NCI-H345 (cell line): ENCODE measurements around the gene KLK6.

ENCODE experiments used
- DNase-seq: peaks from one replicate; lab custom pipeline; 2025; lab: John Stamatoyannopoulos, UW

The KLK6 gene

DNA sequence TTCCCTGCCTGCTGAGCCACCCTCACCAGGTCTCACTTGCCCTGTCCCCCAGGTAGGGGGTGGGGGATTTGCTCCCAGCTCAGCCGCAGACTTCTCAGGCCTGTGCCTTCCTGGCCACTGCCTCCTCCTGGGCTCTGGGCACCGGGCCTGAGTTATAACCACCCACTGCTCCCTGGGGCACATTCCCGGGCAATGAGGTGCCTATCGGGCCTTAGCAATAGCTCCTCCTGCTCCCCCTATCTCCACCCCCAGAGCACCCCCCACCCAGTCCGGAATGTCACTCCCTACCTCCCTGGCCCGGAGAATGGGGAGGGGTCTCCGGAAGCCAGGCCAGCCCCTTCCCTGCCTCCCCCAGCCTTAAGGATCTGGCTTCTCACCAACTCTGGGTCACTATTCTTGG is 16.5 kb downstream of the KLK6 start, which contains the start of gene KLK5:
TSS of gene KLK5 (minus strand) at position 129 of the 400 bp plus-strand sequence. CDS start 381 bp downstream, outside the sequence.
- no peak for DNase-seq

GRCh38 chr19:50949861-50950260 is 19.5 kb downstream of the KLK6 start:
- DNase-seq, result no peak

GRCh38 chr19:50947123-50947522 is 22.3 kb downstream of the KLK6 start:
- no peak for DNase-seq

DNA sequence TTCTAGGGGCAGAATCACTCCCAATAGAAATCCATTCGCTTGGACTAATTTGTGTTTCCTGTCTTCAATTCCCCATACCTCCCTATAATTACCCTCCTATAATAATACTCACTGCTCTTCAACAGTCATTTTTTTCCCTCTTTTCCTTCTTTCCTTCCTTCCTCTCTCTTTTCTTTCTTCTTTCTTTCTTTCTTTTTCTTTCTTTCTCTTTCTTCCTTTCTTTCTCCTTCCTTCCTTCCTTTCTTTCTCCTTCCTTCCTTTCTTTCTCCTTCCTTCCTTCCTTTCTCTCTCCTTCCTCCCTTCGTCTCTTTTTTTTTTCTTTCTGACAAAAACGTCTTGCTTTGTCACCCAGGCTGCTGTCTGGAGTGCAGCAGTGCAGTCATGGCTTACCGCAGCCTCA is 24.6 kb downstream of the KLK6 start:
- DNase-seq, result no peak

- DNase-seq, result no peak
Observed at GRCh38 chr19:50943074-50943828, 26.1 kb downstream of the KLK6 start.

GRCh38 chr19:50939596-50939995 is 29.8 kb downstream of the KLK6 start:
- no peak for DNase-seq

- no peak for DNase-seq
Observed at GRCh38 chr19:50933640-50934039, 35.8 kb downstream of the KLK6 start.

- no peak for DNase-seq
Observed at GRCh38 chr19:50932690-50933083, 36.7 kb downstream of the KLK6 start.

- no peak for DNase-seq
Observed at GRCh38 chr19:50932018-50932689, 37.2 kb downstream of the KLK6 start.

- no peak for DNase-seq
Observed at GRCh38 chr19:50931023-50931422, 38.4 kb downstream of the KLK6 start.

DNA sequence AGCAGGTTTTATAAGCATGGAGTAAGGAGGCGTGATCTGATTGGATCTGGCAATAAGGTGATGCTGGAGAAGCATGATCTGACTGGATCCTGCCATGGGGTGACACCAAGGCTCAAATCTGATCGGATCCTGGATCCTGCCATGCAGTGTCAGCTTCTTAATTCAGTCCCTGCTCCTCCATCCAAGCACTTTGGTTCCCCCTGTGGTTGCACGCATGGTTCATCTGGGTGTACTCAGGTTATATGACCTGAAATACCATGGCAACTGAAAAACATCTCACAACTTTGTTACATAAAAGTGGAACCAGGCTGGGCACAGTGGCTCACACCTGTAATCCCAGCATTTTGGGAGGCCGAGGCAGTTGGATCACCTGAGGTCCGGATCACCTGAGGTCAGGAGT is 40.6 kb downstream of the KLK6 start:
- no peak for DNase-seq

- DNase-seq, result no peak
Observed at GRCh38 chr19:50926144-50926543, 43.2 kb downstream of the KLK6 start.

- no peak for DNase-seq
Observed at GRCh38 chr19:50925734-50926133, 43.7 kb downstream of the KLK6 start.

- no peak for DNase-seq
Observed at GRCh38 chr19:50924586-50924985, 44.8 kb downstream of the KLK6 start.

DNA sequence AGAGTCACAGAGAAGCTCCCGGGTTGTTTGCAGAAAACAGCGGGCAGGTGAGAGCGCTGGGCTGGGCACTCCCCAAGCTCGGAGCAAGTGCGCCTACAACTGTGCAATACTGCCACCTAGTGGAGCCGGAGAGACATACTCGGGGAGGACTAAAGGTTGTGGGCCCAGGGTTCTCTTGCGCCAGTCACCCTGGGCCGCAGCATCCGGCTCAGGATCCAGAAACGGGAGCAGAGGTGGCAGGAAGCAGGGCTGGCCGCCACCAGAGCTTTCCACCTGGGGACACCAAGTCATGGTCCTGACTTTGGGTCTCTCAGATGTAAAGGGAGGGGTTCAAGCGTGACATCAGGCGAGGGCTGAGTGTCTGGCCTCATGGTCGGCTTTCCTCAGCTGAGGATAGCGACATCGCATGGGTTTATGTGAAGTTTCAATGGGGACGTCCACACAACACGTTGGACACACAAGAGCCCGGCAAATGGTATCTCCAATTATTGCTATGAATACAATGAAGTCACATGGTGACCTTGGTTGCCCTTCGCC is 47.0 kb downstream of the KLK6 start:
- peak; percentile 85 for DNase-seq

DNA sequence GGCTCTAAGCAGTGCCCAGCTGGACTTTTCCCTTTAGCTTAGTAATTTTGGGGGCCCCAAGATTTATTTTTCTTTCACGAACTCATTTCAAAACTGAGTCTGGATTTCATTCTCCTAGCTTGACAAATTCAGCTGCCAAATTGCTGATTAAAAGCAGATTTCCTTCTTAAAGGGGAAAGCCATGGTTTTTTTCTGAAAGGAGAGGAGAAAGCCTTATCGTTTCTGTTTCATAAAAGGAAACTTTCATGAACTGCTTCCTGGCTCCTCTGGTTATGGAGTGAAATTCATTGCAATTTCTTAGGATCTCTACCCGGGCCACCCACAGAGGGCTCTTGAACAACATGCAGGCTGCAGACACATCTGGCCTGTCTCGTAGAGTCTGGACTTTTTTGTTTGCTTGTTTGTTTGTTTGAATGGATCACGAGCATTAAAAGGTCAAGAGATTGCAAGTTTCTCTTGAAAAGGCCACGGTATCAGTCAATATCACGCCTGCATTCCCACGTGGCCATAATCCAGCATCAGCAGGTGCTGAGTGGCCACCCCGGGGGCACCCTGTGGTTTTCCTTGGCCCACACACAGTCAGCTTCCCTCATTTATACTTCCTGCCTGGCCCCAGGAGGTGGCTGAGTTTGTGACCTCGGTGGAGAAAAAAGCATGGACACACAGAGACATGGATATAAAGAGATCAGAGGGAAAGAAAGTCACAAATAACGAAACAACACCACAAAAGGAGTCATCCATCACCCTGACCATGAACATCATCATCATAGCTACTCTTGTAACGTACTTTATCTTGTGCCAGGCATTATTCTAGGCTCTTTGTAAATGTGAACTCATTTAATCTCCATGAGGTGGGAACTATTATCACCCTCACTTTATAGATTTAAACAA is 47.7 kb downstream of the KLK6 start:
- peak; percentile 42 for DNase-seq

- DNase-seq, result no peak
Observed at GRCh38 chr19:50916069-50916468, 53.3 kb downstream of the KLK6 start.

GRCh38 chr19:50912727-50913716 is 56.4 kb downstream of the KLK6 start:
- DNase-seq, result no peak

GRCh38 chr19:50912102-50912599 is 57.2 kb downstream of the KLK6 start:
- no peak for DNase-seq

GRCh38 chr19:50911206-50912101 is 57.9 kb downstream of the KLK6 start, which contains the start of gene KLK4:
Gene KLK4, minus strand, starts transcription at chr19:50911395. Its CDS starts 657 bp downstream, at chr19:50910738.
- no peak for DNase-seq
